CD4-positive, alpha-beta T cell treated with Interleukin-4 for 4 hours (primary cell): Measurements from ENCODE around the gene FBXO28.
"Not testable (repeated sequence)": the region's sequence is repeated elsewhere in the genome, so short reads cannot be mapped to it uniquely, and the experiment has no call there.

Experiments
- DNase-seq: peaks from one replicate; pipeline ENCODE4 v3.0.0-alpha.2; 2020

Gene FBXO28

GRCh38 chr1:224113918-224114786 lies at the start of gene FBXO28:
TSS of gene FBXO28 (plus strand) at chr1:224114111. CDS start at chr1:224114130, 19 bp downstream.
- peak; percentile 94 for DNase-seq

DNA sequence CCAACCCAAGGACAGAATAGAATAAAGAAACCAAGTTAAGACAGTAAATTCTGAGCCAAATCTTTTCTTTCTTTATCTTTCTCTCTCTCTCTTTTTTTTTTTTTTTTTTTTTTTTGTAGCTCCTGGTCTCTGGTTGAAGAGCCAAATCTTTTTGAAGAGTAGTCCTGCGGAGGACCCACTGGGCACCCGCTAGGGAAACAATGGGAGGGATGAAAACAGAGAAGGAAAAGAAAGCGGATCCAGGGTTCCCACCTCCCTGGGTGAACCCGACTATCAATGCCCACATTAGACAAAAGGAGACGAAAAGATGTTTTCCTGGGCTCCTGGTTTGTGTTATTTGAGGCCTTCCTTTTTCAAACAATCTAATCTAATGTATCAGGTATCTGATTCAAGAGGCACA lies 49.8 kb upstream of the FBXO28 start:
- DNase-seq = no peak

- no peak for DNase-seq
These were observed 48.5 kb upstream of the FBXO28 start for GRCh38 chr1:224065455-224065854.

- no peak for DNase-seq
These were observed 46.7 kb upstream of the FBXO28 start for GRCh38 chr1:224067207-224067606.

GRCh38 chr1:224067621-224068457 lies 46.1 kb upstream of the FBXO28 start:
- DNase-seq = no peak

- DNase-seq = no peak
These were observed 45.3 kb upstream of the FBXO28 start for GRCh38 chr1:224068458-224069072.

DNA sequence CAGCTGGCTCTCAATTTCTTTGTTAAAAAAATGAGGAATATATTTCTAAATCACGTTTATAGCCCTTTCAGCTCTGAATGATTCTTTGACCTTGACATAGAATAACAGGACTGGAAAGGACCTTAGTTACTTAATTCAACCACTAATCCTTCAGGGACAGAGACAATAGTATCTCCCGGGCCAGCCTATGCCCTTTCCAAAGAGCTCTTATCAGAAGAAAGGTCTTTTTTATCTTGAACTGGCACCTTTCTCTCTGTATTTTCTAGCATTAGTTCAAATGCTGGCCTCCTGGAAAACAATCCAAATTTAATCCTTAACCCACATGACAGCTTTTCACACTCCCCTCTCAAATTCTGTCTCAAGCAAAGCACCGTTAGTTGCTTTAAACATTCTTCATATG lies 44.8 kb upstream of the FBXO28 start:
- no peak for DNase-seq

DNA sequence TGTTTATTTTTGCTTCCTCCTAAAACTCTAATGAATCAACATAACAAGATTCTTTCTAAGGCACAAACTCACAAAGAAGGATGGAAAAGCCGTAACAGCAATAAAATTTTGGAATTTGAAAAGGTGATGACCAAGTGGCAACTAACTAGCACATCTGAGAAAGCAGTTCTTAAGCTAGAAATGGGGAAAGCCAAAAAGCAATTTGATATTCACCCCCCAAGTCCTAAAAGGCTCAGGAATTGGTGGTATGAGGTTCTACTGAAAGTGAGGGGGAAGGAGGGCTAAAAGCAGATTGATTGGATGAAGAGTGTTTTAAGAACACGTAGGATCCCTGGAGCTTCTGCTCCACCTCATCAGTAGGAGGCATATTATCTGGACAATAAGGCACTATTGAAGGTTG lies 43.4 kb upstream of the FBXO28 start:
- DNase-seq = no peak

GRCh38 chr1:224076407-224076806 lies 37.5 kb upstream of the FBXO28 start:
- no peak for DNase-seq

GRCh38 chr1:224079644-224080043 lies 34.3 kb upstream of the FBXO28 start:
- DNase-seq = not testable (repeated sequence)

- DNase-seq = no peak
These were observed 33.7 kb upstream of the FBXO28 start for GRCh38 chr1:224080115-224080774.

DNA sequence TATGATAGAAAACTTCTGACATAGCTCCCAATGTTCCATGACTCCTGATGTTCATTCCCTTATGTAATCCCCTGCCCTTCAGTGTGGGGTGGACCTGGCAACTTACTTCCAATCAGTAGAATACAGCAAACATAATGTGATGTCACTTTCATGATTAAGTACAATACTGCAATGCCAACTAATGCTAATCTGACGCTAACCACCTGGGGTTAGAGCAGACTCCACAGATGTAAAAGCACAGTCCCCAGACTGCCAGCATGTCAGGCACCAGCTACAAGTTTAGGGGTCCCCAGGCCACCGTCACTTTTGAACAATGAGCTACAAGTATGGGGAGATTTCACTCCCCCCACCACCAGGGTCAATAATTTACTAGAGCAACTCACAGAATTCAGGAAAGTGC lies 32.3 kb upstream of the FBXO28 start:
- no peak for DNase-seq

DNA sequence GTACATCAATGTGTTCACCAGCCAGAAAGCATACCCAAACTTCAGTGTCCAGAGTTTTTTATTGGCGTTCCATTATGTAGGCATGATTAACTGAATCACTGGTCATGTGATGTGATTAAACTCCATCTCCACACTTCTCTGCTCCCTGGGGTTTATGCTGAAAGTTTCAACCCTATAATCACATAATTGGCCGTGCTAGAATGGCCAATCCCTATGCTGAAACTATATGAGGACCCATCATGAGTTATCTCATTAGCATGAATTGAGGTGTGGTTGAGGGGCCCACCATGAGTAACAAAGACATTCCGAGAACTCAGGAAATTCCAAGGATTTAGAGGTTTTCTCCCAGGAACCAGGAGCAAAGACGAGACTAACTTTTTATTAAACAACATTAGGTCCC lies 31.8 kb upstream of the FBXO28 start:
- DNase-seq = no peak

DNA sequence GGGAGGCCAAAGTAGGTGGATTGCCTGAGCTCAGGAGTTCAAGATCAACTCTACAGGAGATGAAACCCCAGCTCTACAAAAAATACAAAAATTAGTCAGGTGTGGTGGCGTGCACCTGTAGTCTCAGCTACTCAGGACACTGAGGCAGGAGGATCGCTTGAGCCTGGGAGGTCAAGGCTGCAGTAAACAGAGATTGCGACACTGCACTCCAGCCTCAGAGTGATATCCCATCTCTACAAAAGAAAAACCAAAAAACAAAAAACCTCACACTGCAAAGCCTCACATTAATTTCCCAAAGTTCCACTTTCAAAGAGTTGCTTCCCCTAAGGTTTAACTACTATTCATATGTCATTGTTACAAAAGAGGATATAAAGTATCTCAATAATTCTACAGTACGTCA lies 29.0 kb upstream of the FBXO28 start:
- DNase-seq = no peak

DNA sequence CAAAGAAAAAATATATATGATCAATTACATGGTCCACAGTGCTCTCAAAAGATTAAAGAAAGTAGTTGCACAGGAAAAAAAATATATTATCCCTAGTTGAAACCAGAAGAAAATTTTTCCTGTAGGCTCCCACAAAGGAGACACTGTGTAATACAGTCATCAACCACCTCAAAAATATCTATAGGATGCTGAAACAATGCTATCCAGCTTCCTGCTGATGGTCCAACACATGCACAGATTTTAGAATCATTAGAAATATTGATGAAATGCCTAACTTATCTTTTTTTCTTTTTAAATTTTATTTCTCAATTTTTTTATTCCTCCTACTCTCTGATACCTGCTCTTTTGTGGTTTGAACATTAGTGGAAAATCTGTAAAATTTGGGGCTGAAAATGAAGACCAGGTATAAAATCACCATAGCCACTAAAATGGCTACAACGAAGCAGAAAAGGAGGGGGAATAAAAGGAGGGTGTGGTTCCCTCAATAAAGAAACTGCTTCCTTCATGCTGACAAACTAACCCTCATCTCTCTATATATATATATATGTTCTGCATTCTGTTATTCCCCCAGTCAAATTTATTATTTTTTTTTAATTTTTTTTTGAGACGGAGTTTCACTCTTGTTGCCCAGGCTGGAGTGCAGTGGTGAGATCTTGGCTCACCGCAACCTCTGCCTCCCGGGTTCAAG lies 28.3 kb upstream of the FBXO28 start:
- no peak for DNase-seq

DNA sequence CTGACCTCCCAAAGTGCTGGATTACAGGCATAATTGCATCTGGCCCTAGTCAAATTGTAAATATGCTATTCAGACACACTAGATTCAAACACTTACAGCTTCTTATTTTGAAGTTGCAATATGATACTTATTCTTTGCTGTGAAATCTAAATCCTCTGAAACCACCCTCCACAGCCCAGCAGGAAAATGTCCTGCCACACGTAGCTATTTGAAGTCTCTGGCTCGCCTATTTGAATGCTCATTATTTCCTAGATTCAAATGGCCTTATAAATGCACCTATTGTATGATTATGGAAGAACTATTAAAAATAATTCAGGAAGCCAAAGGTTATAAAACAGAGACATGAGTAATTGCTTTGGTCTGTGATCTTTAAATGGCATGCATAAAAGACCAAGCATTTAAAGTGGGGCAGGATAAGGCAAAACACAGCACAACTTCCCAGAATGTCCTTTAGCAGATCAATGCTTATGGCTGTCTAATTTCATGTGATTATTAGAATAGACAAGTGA lies 26.6 kb upstream of the FBXO28 start:
- DNase-seq = no peak

DNA sequence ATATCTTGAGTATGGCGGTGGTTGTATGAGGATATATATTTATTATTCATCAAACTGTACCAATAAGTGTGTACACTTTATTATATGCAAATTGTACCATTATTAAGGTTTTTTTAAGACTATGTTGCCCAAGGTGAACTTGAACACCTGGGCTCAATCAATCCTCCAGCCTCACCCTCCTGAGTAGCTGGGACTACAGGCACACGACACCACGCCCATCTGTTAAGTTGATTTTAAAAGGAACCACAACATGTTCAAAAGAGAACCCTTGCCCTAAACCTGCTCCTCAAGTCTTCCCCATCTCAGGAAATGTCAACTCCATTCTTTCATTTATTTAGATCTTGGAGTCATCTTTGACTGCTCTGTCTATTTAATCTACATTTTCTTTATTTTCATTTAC lies 24.3 kb upstream of the FBXO28 start:
- no peak for DNase-seq

- DNase-seq = no peak
These were observed 23.8 kb upstream of the FBXO28 start for GRCh38 chr1:224090116-224090515.

- no peak for DNase-seq
These were observed 21.8 kb upstream of the FBXO28 start for GRCh38 chr1:224092111-224092510.

DNA sequence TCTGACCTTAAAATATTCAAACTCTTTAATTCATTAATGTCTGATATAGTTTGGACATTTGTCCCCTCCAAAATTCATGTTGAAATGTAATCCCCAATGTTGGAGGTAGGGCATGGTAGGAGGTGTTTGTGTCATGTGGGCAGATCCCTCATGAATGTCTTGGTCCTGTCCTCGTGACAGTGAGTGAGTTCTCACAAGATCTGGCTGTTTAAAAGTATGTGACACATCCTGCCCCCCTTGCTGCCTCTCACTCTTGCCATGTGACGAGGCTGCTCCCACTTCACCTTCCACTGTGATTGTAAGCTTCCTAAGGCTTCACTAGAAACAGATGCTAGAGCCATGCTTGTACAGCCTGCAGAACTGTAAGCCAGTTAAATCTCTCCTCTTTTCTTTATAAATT lies 21.3 kb upstream of the FBXO28 start:
- DNase-seq = no peak

- no peak for DNase-seq
These were observed 18.6 kb upstream of the FBXO28 start for GRCh38 chr1:224095339-224095738.

DNA sequence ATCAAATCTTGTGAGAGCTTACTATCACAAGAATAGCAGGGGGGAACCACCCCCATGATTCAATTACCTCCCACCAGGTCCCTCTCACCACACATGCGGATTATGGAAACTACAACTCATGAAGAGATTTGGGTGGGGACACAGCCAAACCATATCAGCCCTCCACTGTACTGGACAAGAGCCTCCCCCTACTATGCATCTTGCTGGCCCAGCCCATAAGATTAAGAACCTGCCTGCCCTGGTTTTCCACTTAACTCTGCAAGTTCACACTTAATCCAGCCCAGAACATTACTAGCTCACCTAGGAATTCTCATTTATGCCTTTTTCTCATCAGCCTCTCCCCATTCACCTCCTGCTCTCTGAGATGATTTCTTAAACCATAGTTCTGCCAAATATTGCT lies 18.0 kb upstream of the FBXO28 start:
- no peak for DNase-seq
